NCI-H2171 (cell line): ENCODE measurements around the gene BRWD1.
"Not testable (repeated sequence)": the region's sequence is repeated elsewhere in the genome, so short reads cannot be mapped to it uniquely, and the experiment has no call there.

Experiments
- DNase-seq: peaks from one replicate; lab custom pipeline; 2025; lab: John Stamatoyannopoulos, UW

The BRWD1 gene

GRCh38 chr21:39169906-39170305, 143.5 kb downstream of the BRWD1 start:
- DNase-seq: no peak

GRCh38 chr21:39168800-39169199, 144.6 kb downstream of the BRWD1 start:
- no peak for DNase-seq

GRCh38 chr21:39164523-39164922, 148.9 kb downstream of the BRWD1 start:
- no peak for DNase-seq

DNA sequence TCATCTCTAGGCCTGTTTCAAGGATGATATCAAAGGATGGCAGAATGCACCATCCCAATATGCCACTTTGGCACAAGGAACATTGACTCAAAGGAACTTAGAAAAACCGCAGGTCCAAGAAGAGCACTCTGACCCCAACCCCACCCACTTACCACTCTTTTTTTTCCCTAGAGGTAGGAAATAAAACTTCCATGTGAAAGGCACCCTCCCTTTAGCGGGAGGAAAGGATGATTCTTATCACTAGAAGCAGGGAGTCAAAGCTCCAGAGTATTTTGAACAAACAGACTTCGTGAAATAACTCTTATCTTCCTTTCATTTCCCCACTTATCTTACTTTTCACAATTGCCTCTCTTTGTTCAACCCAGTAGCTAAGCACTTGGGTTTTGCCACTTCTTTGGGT, 152.4 kb downstream of the BRWD1 start:
- no peak for DNase-seq

DNA sequence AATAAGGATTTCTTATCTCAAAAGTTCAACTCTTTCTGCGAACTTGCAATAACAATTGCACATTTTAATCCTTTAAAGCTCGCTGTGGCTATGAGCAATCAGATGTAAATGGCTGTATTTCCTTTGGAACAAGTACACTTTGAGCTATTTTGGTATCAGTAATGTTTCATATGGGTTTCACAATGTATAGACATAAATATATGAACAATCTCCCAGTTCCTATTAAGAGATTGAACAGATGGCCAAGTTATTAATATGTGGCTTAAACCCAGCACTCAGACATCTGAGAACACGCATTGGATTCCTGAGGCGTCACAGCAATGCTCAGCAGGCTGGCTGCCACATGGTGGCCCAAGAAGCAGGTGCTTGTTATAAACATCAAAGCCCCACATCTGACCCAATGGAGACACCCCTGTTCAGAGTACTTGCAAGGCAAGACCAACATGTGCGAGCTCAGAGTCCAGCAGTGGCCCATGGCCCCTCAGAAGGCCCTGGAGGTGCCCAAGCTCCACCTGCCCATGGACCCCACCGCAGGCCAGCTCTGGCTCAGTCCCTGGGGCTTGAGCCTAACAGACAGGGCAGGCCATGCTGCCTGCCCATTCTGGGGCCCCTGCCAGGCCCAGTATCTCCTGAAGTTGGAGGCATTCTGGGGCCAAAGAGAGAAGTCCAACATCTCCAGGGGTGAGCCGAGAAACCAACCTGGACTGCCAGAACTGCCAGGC, 153.9 kb downstream of the BRWD1 start:
- DNase-seq: peak; percentile 60

- DNase-seq: not testable (repeated sequence)
Measured at GRCh38 chr21:39157241-39157640, 156.2 kb downstream of the BRWD1 start.

GRCh38 chr21:39156024-39156423, 157.4 kb downstream of the BRWD1 start:
- no peak for DNase-seq

- DNase-seq: no peak
Measured at GRCh38 chr21:39155578-39155977, 157.9 kb downstream of the BRWD1 start.

- DNase-seq: no peak
Measured at GRCh38 chr21:39153842-39154241, 159.6 kb downstream of the BRWD1 start.

GRCh38 chr21:39153373-39153772, 160.1 kb downstream of the BRWD1 start:
- DNase-seq: no peak

GRCh38 chr21:39152271-39152670, 161.2 kb downstream of the BRWD1 start:
- DNase-seq: no peak

DNA sequence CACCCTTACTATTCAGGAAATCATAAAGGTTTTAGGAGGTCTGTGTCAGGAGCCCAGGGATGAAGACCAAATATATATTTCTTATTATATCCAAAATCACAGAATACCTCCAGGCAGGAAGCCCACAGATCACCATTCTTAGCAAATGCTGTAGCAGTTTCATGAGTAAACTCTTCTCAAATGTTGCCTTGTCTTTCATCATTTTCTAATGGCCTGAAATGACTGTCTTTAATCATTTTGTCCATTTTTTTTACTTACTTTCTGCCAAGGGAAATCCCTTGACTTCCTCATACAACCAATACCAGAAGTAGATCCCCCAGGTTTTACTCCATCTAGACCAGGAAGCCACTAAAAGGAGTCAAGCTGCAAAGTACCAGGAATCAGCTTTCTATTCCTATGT, 162.6 kb downstream of the BRWD1 start:
- no peak for DNase-seq

DNA sequence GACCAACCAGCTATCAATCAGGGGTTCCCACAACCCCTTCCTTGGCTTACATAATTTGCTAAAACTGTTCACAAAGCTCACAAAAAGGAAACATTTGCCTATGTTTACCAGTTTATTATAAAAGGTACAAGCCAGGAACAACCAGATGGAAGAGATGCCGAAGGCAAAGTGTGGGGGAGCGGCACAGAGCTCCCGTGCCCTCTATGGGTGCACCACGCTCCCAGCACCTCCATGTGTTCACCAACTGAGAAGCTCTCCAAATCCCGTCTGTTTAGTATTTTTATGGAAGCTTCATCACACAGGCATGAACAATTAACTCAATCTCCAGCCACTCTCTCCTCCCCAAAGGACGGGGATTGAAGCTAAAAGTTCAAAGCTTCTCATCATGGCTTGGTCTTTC, 163.1 kb downstream of the BRWD1 start:
- DNase-seq: no peak

DNA sequence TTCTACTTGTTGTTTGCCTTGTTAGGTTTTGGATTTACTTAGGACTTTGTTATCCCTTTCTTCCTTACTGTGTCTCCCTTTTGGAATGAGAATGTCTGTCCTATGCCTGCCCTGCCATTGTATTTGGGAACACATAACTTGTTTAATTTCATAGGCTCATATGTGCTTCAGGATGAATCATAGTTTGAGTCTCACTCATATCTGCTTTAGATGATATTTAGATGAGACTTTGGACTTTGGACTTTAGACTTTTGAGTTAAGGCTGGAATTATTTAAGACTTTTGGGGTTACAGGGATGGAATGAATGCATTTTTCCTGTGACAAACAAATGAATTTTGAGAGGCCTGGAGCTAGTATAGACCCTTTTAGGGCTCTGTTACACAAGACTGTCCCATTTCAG, 163.6 kb downstream of the BRWD1 start:
- no peak for DNase-seq

DNA sequence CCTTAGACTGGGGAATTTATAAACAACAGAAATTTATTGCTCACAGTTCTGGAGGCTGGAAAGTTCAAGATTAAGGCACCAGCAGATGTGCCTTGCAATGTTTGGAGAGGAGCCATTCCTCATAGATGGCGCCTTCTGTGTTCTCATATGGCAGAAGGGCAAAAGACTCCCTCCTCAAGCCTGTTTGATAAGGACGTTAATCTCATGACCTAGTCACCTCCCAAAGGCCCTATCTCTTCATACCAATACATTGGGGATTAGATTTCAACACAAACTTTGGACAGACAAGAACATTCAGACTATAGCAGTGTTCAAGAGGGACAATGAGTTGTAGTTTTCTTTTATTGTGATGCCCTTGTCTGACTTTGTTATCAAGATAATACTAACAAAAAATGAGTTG, 164.5 kb downstream of the BRWD1 start:
- no peak for DNase-seq

GRCh38 chr21:39144191-39144590, 169.2 kb downstream of the BRWD1 start:
- DNase-seq: no peak

GRCh38 chr21:39142972-39143371, 170.5 kb downstream of the BRWD1 start:
- no peak for DNase-seq

- DNase-seq: peak; percentile 67
Measured at GRCh38 chr21:39141502-39141901, 171.9 kb downstream of the BRWD1 start.

- no peak for DNase-seq
Measured at GRCh38 chr21:39137248-39138178, 175.9 kb downstream of the BRWD1 start.

DNA sequence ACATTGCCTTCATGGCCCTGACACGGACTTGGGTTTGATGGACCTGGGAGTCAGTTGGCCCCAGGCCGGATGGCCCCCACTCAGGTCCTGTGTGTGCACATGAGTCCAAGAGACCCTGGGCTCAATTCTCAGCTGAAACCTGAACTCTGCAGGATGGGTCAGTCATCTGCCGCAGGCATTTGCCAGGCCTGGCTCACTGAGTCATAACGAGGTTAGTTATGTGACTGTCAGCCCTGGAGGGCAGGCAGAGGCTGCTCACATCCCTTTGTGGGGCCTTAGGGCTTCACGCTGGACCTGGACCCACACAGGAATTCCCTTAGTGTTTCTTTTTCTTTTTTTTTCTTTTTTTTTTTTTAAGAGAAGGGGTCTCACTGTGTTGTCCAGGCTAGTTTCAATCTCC, 176.7 kb downstream of the BRWD1 start:
- DNase-seq: no peak

GRCh38 chr21:39136138-39136537, 177.3 kb downstream of the BRWD1 start:
- not testable (repeated sequence) for DNase-seq

DNA sequence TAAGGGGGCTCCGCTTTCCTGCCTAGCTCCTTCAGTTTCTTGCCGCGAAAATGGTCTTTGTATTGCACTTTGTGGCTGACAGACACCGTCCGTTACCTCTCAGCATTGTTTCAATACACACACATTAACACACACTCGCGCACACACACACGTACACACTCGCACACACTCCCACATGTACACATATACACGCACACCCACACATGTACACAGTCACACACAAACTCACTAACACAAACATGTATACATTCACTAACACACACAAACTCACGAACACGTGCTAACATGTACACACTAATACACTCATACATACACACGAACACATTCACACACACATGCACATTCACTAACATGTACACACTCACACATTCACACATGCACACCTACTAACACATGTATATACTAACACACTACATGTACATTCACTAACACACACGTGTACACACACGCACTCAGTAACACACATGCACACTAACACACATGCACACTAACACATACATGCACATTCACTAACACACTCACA, 179.1 kb downstream of the BRWD1 start:
- DNase-seq: no peak
